GM19351 (cell line): ENCODE results near the gene HAL.

ENCODE experiments used
- ATAC-seq: cut with Tn5 transposase; IDR thresholded peaks from one replicate; pipeline ENCODE4 v1.9.1; 2021; ENCODE audit warnings: mild to moderate bottlenecking, moderate library complexity; ENCODE audit not compliant: unreplicated experiment

Gene HAL

GRCh38 chr12:95943330-95943842 is 52.8 kb downstream of the HAL start, which contains the start of gene AMDHD1:
TSS of gene AMDHD1 (plus strand) at chr12:95943331. CDS start at chr12:95943399, 68 bp downstream.
- ATAC-seq = peak; percentile 55

- peak; percentile 97 for ATAC-seq
These were observed 53.4 kb downstream of the HAL start, which contains the start of gene CCDC38 for GRCh38 chr12:95942524-95943329. TSS of gene CCDC38 (minus strand) at chr12:95942614. CDS start at chr12:95936509, 6,105 bp downstream.

GRCh38 chr12:95942101-95942523 is 54.0 kb downstream of the HAL start:
- no peak for ATAC-seq

GRCh38 chr12:95940514-95940913 is 55.6 kb downstream of the HAL start:
- no peak for ATAC-seq
